HepG2 (cell line): ENCODE measurements around the gene GPR17. TPM values are rescaled to one million over a fixed set of nuclear protein-coding genes. Genes with fewer than 3 reads are reported as not detected.

Source experiments
- ATAC-seq: fragments of 200-7000 bp; cut with Tn5 transposase; 3 replicates; pipeline ENCODE4 v1.9.1; 2020; ENCODE audit warnings: mild to moderate bottlenecking, moderate library complexity
- BruUV-seq: library from RNA; stranded (reverse); fragments of 400-500 nt; replicated peaks from 2 replicates; lab custom pipeline; 2021; lab: Mats Ljungman, UMichigan
- CTCF ChIA-PET: fragments of 300-600 bp; formaldehyde crosslinking; extraction: SDS; loops from one replicate; lab custom pipeline; 2021; ENCODE audit warnings: low total read pairs, inconsistent platforms, low intra/inter-chr PET ratio; lab: Yijun Ruan, JAX
- POLR2A ChIA-PET: fragments of 350-600 bp; sonication (Branson Sonifier 250); formaldehyde crosslinking; loops from one replicate; lab custom pipeline; 2020; ENCODE audit warnings: antibody characterized with exemption, inconsistent platforms; lab: Yijun Ruan, JAX
- DNase-seq: peaks from one replicate; pipeline ENCODE4 v3.0.0-alpha.2; 2015; ENCODE audit warnings: low spot score
- FAIRE-seq: peaks from 3 replicates; lab custom pipeline; 2011; peaks lifted over from hg19 to GRCh38; lab: Jason Lieb, UNC
- H2AFZ ChIP-seq: one replicate; pipeline ENCODE4 v1.6.1; 2011; ENCODE audit warnings: low read length, inconsistent platforms
- H3K27ac ChIP-seq: fragments of 300-600 bp; 3 replicates; pipeline ENCODE4 v1.8.0; 2011; ENCODE audit warnings: mixed run types, mild to moderate bottlenecking, mixed read lengths, low read length, inconsistent platforms; ENCODE audit not compliant: insufficient read depth; ENCODE audit errors: extremely low read length
- H3K27me3 ChIP-seq, 2 experiments: fragments of 200-600 bp in 1 of 2; 2 replicates in 1 of 2; 3 replicates in 1 of 2; pipeline versions ENCODE4 v1.6.0 to v1.8.0; 2011; ENCODE audit warnings: low read length in 2 of 2, mild to moderate bottlenecking in 2 of 2, moderate library complexity in 2 of 2, inconsistent platforms in 1 of 2; ENCODE audit not compliant: insufficient read depth in 2 of 2, control insufficient read depth in 1 of 2
- H3K36me3 ChIP-seq, 2 experiments: fragments of 200-600 bp in 1 of 2; replicated peaks in 1 of 2; 2 replicates in 1 of 2; 3 replicates in 1 of 2; pipeline versions ENCODE4 v1.5.1 to v1.8.0; 2011; ENCODE audit warnings: low read length in 2 of 2, inconsistent platforms in 1 of 2; ENCODE audit not compliant: insufficient read depth in 2 of 2, control insufficient read depth in 1 of 2
- H3K4me1 ChIP-seq: 2 replicates; pipeline ENCODE4 v1.5.1; 2012; ENCODE audit warnings: low read length, inconsistent platforms; ENCODE audit not compliant: insufficient read depth
- H3K4me2 ChIP-seq: 2 replicates; pipeline ENCODE4 v1.6.0; 2011; ENCODE audit warnings: low read depth, low read length, inconsistent platforms
- H3K4me3 ChIP-seq, 3 experiments: fragments of 200-600 bp in 1 of 3; sonication (generic), shearing (Covaris generic) in 1 of 3; replicated peaks in 1 of 3; 2 replicates each; pipeline ENCODE4 v1.5.1; 2011 to 2016; ENCODE audit warnings: low read length in 3 of 3, inconsistent platforms in 2 of 3, low read depth in 2 of 3, mild to moderate bottlenecking in 2 of 3, control low read depth in 1 of 3, mixed read lengths in 1 of 3; ENCODE audit not compliant: insufficient read depth in 1 of 3
- H3K79me2 ChIP-seq: one replicate; pipeline ENCODE4 v1.6.1; 2011; ENCODE audit warnings: low read length, inconsistent platforms; ENCODE audit not compliant: insufficient read depth
- H3K9ac ChIP-seq: 2 replicates; pipeline ENCODE4 v1.6.0; 2011; ENCODE audit warnings: mild to moderate bottlenecking, low read depth, low read length, inconsistent platforms; ENCODE audit not compliant: insufficient read depth
- H3K9me3 ChIP-seq: 2 replicates; pipeline ENCODE4 v1.5.1; 2012; ENCODE audit warnings: mild to moderate bottlenecking, low read length
- H4K20me1 ChIP-seq: 2 replicates; pipeline ENCODE4 v1.6.0; 2011; ENCODE audit warnings: inconsistent platforms, mild to moderate bottlenecking, low read length, moderate library complexity; ENCODE audit not compliant: insufficient read depth
- CREM ChIP-seq, 2 experiments: sonication (generic) in 1 of 2; formaldehyde crosslinking in 1 of 2; IDR thresholded peaks; 2 replicates each; pipeline versions ENCODE4 v1.4.0 to v1.6.1; 2016 to 2020; ENCODE audit warnings: antibody characterized with exemption in 1 of 2, mild to moderate bottlenecking in 1 of 2, missing genetic modification reagents in 1 of 2
- ERF ChIP-seq: IDR thresholded peaks from 2 replicates; pipeline ENCODE4 v1.6.1; 2018; ENCODE audit warnings: missing biosample characterization, missing genetic modification reagents
- KDM3A ChIP-seq: IDR thresholded peaks from 2 replicates; pipeline ENCODE4 v1.6.1; 2018; ENCODE audit warnings: low read depth, missing compliant biosample characterization
- MATR3 ChIP-seq: sonication (generic); formaldehyde crosslinking; IDR thresholded peaks from 2 replicates; pipeline ENCODE4 v1.4.0; 2020; ENCODE audit warnings: missing genetic modification reagents
- NFYC ChIP-seq: IDR thresholded peaks from 2 replicates; pipeline ENCODE4 v1.6.1; 2016; ENCODE audit warnings: missing genetic modification reagents, missing compliant biosample characterization
- PHF20 ChIP-seq: sonication (generic); formaldehyde crosslinking; IDR thresholded peaks from 2 replicates; pipeline ENCODE4 v1.5.0; 2020; ENCODE audit warnings: mild to moderate bottlenecking, missing genetic modification reagents
- SKI ChIP-seq: fragments of 450-650 bp; IDR thresholded peaks from one replicate; pipeline ENCODE4 v1.6.1; 2018; ENCODE audit warnings: mild to moderate bottlenecking; ENCODE audit not compliant: partially characterized antibody
- SNAPC4 ChIP-seq: sonication (generic); formaldehyde crosslinking; IDR thresholded peaks from 2 replicates; pipeline ENCODE4 v1.4.0; 2020; ENCODE audit warnings: mild to moderate bottlenecking, missing genetic modification reagents
- SP140L ChIP-seq: sonication (generic); formaldehyde crosslinking; IDR thresholded peaks from 2 replicates; pipeline ENCODE4 v1.4.0; 2020; ENCODE audit warnings: missing genetic modification reagents, borderline replicate concordance
- ZFP1 ChIP-seq: IDR thresholded peaks from 2 replicates; pipeline ENCODE4 v1.6.1; 2016
- ZNF124 ChIP-seq: sonication (generic); formaldehyde crosslinking; IDR thresholded peaks from 2 replicates; pipeline ENCODE4 v1.4.0; 2020; ENCODE audit warnings: missing genetic modification reagents
- ZNF263 ChIP-seq: sonication (generic); formaldehyde crosslinking; IDR thresholded peaks from 2 replicates; pipeline ENCODE4 v1.4.0; 2020; ENCODE audit warnings: missing genetic modification reagents
- ZNF33A ChIP-seq: sonication (generic); formaldehyde crosslinking; IDR thresholded peaks from 2 replicates; pipeline ENCODE4 v1.5.1; 2020; ENCODE audit warnings: missing genetic modification reagents, mild to moderate bottlenecking, moderate library complexity, borderline replicate concordance
- ZNF564 ChIP-seq: sonication (generic); formaldehyde crosslinking; IDR thresholded peaks from 2 replicates; pipeline ENCODE4 v1.8.1; 2023; ENCODE audit warnings: mild to moderate bottlenecking, missing genetic modification reagents
- ZNF678 ChIP-seq: sonication (generic); formaldehyde crosslinking; IDR thresholded peaks from 2 replicates; pipeline ENCODE4 v1.4.0; 2020; ENCODE audit warnings: mild to moderate bottlenecking, missing genetic modification reagents
- ZNF773 ChIP-seq: sonication (generic); formaldehyde crosslinking; IDR thresholded peaks from 2 replicates; pipeline ENCODE4 v1.4.0; 2020; ENCODE audit warnings: missing genetic modification reagents, borderline replicate concordance
- ZNF816 ChIP-seq: sonication (generic); formaldehyde crosslinking; IDR thresholded peaks from 2 replicates; pipeline ENCODE4 v1.8.0; 2022; ENCODE audit warnings: missing genetic modification reagents, mild to moderate bottlenecking, borderline replicate concordance
- ZNF841 ChIP-seq: sonication (generic); formaldehyde crosslinking; IDR thresholded peaks from 2 replicates; pipeline ENCODE4 v1.8.1; 2023; ENCODE audit warnings: missing genetic modification reagents, borderline replicate concordance
- WGBS: methylation state at CpG from one replicate; pipeline ENCODE4 v1.1.6; 2017; ENCODE audit warnings: low lambda C conversion rate; 5-methylcytosine and 5-hydroxymethylcytosine counted together
- in situ Hi-C: cut with HindIII; loops from 2 replicates; pipeline ENCODE4 v1.10.0; 2017; ENCODE audit warnings: low pct_unique_long_range_greater_than_20kb; ENCODE audit not compliant: extremely low pct_ligation_motif_present
- intact Hi-C: fragments of 100-400 bp; cut with micrococcal nuclease; formaldehyde crosslinking; loops from one replicate; pipeline ENCODE4 v1.10.0; 2022; ENCODE audit not compliant: unreplicated experiment
- polyA plus RNA-seq, 8 experiments: library from polyadenylated mRNA; depleted of rRNA in 3 of 8; stranded (reverse) in 7 of 8; unstranded in 1 of 8; fragments of >200 nt; fragmentation: Illumina TruSeq in 4 of 8; extraction: Trizol in 4 of 8; gene quantifications; 2 replicates each; pipeline versions ENCODE4 v1.2.1 to v1.2.3, GENCODE V29; 2011 to 2016; ENCODE audit warnings: low read depth in 4 of 8, missing spikeins in 1 of 8, mixed read lengths in 1 of 8; ENCODE audit not compliant: insufficient read depth in 1 of 8
- total RNA-seq, 5 experiments: library from RNA; depleted of rRNA; stranded (reverse); fragments of >200 nt; fragmentation: Illumina TruSeq; extraction: Trizol; gene quantifications; 2 replicates each; pipeline ENCODE4 v1.2.3, GENCODE V29; 2016; ENCODE audit warnings: low read depth in 1 of 5

GPR17 gene
- total and polyA plus RNA-seq, 2 of the 13 experiments (the other 11 are each of a cell fraction or from before 2014, with no cell fraction given) = not detected

GRCh38 chr2:127645395-127646291 is at the start of gene GPR17 (continued):
- TF ChIP-seq ZNF263 (CRISPR knock-in tag) (peak; percentile 70), ZFP1 (no peak)
- TF ChIP-seq, all 625 proteins: peak for 14

- Histone ChIP-seq H2AFZ (no peak overlapping the region), H3K4me2 (no peak overlapping the region), H3K9ac (no peak overlapping the region), H3K9me3 (no peaks in the 10 kb centered on the region), H3K27ac (no peak overlapping the region), H3K4me3 (no peak overlapping the region), H4K20me1 (no peaks in the 10 kb centered on the region), H3K36me3 (no peaks in the 10 kb centered on the region), H3K4me1 (peaks cover 5% of the 10 kb centered on the region; the same call in 1 of the 2 replicates), H3K79me2 (no peaks in the 10 kb centered on the region), H3K27me3 (peaks cover 2 to 23% of the 10 kb centered on the region in 2 experiments; a peak in 4 of 5 replicates)
- CTCF ChIA-PET = no interaction called here
- intact Hi-C loops = loop anchor here (10.0 kb wide), 1 partner anchor 228 kb away; no protein-coding TSS in a partner anchor
- 48% methylated on average over 9 of the region's 14 CpGs for WGBS
- DNase-seq (no peak), ATAC-seq (no peak), FAIRE-seq (no peak)
- BruUV-seq = no TSS peak
- in situ Hi-C loops = no loop called here
- POLR2A ChIA-PET = no interaction called here
- TF ChIP-seq ZNF124 (CRISPR knock-in tag) = no peak
- no peak for TF ChIP-seq ERF
- no peak for TF ChIP-seq ZNF773 (CRISPR knock-in tag)
- TF ChIP-seq SP140L (CRISPR knock-in tag) = no peak
- no peak for TF ChIP-seq ZNF678 (CRISPR knock-in tag)
- TF ChIP-seq ZNF816 (CRISPR knock-in tag) = no peak
- no peak for TF ChIP-seq CREM (IDR thresholded peaks at IDR 0.05)
- TF ChIP-seq CREM (CRISPR knock-in tag; IDR thresholded peaks at IDR 0.05) = no peak
- no peak for TF ChIP-seq SNAPC4
- TF ChIP-seq KDM3A (CRISPR knock-in tag) = no peak
- no peak for TF ChIP-seq PHF20 (CRISPR knock-in tag)
- TF ChIP-seq MATR3 = no peak
- no peak for TF ChIP-seq SKI
- no peak for TF ChIP-seq ZNF841 (CRISPR knock-in tag)
- TF ChIP-seq ZNF33A (CRISPR knock-in tag) = no peak
- TF ChIP-seq ZNF564 (CRISPR knock-in tag) = no peak
- TF ChIP-seq NFYC (CRISPR knock-in tag) = no peak
Observed at GRCh38 chr2:127596311-127597045, 49.5 kb upstream of the GPR17 start.
